HG02759 (cell line): Measurements from ENCODE around the gene EFCAB8.
A peak's percentile ranks its signal among the peaks of the same experiment; 100 is the strongest.
"Not testable (repeated sequence)": the region's sequence is repeated elsewhere in the genome, so short reads cannot be mapped to it uniquely, and the experiment has no call there.

Source experiments
- ATAC-seq: cut with Tn5 transposase; IDR thresholded peaks from one replicate; pipeline ENCODE4 v1.9.1; 2021; ENCODE audit warnings: mild to moderate bottlenecking, moderate library complexity; ENCODE audit not compliant: unreplicated experiment

Gene EFCAB8

GRCh38 chr20:32970115-32970972 is 111.6 kb downstream of the EFCAB8 start:
- ATAC-seq, result no peak

- ATAC-seq, result no peak
Observed at GRCh38 chr20:32970973-32971300, 112.2 kb downstream of the EFCAB8 start.

- ATAC-seq, result peak; percentile 21
Observed at GRCh38 chr20:32971703-32972161, 113.0 kb downstream of the EFCAB8 start.

GRCh38 chr20:32972181-32973076 is 113.7 kb downstream of the EFCAB8 start:
- peak; percentile 90 for ATAC-seq

- ATAC-seq, result no peak
Observed at GRCh38 chr20:32973077-32973717, 114.5 kb downstream of the EFCAB8 start.

GRCh38 chr20:32974204-32975064 is 115.7 kb downstream of the EFCAB8 start:
- ATAC-seq, result not testable (repeated sequence)

GRCh38 chr20:32975121-32975520 is 116.4 kb downstream of the EFCAB8 start:
- not testable (repeated sequence) for ATAC-seq

- no peak for ATAC-seq
Observed at GRCh38 chr20:32975698-32976674, 117.3 kb downstream of the EFCAB8 start.

- no peak for ATAC-seq
Observed at GRCh38 chr20:32976746-32977145, 118.0 kb downstream of the EFCAB8 start.

GRCh38 chr20:32977281-32978008 is 118.7 kb downstream of the EFCAB8 start:
- no peak for ATAC-seq

GRCh38 chr20:32978009-32978335 is 119.2 kb downstream of the EFCAB8 start:
- ATAC-seq, result no peak

GRCh38 chr20:32979201-32979998 is 120.7 kb downstream of the EFCAB8 start:
- no peak for ATAC-seq

- ATAC-seq, result no peak
Observed at GRCh38 chr20:32980131-32980941, 121.6 kb downstream of the EFCAB8 start.

GRCh38 chr20:32980990-32981389 is 122.3 kb downstream of the EFCAB8 start:
- no peak for ATAC-seq

GRCh38 chr20:32982617-32983458 is 124.1 kb downstream of the EFCAB8 start:
- ATAC-seq, result no peak

- ATAC-seq, result no peak
Observed at GRCh38 chr20:32983459-32984112, 124.9 kb downstream of the EFCAB8 start.
